Activated T-helper 9 cell treated with anti-CD3 and anti-CD28 coated beads, Interleukin-2, amount 50 U/mL, for 16 hours (primary cell): Measurements from ENCODE around the gene MYO1E.
"Not testable (repeated sequence)": the region's sequence is repeated elsewhere in the genome, so short reads cannot be mapped to it uniquely, and the experiment has no call there.

ENCODE experiments used
- DNase-seq: peaks from one replicate; pipeline ENCODE4 v3.0.0-alpha.2; 2020; ENCODE audit warnings: low read depth

The MYO1E gene

DNA sequence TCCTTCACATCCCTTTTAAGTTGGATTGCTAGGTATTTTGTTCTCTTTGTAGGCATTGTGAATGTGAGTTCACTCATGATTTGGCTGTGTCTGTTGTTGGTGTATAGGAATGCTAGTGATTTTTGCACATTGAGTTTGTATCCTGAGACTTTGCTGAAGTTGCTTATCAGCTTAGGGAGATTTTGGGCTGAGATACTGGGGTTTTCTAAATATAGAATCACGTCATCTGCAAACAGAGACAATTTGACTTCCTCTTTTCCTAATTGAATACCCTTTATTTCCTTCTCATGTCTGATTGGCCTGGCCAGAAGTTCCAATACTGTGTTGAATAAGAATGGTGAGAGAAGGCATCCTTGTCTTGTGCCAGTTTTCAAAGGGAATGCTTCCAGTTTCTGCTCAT lies 245.4 kb downstream of the MYO1E start:
- DNase-seq, result not testable (repeated sequence)

DNA sequence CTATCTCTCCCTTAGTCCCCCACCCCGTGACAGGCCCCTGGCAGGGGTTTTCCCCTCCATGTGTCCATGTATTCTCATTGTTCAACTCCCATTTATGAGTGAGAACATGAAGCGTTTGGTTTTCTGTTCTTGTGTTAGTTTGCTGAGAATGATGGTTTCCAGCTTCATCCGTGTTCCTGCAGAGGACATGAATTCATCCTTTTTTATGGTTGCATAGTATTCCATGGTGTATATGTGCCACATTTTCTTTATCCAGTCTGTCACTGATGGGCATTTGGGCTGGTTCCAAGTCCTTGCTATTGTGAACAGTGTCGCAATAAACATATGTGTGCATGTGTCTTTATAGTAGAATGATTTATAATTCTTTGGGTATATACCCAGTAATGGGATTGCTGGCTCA lies 247.0 kb downstream of the MYO1E start:
- DNase-seq, result not testable (repeated sequence)

DNA sequence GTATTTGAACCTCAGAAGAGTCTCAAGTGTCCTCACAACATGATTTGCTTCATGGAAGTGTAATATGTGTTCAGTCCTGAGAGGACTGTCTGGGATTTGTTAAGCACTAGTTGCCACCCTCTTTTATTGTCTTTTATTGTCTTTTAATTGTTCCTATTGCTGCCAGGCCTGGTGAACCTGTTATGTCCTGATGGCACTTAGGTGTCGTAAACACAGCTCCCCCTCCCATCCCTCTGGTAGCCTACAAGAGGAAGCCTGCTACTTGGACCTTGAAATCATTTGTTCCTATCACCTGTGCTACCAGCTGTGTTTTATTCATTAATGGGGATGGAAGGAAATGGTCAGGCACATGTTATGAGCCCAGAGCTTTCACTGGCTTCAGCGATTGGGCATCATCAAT lies 248.4 kb downstream of the MYO1E start:
- no peak for DNase-seq

DNA sequence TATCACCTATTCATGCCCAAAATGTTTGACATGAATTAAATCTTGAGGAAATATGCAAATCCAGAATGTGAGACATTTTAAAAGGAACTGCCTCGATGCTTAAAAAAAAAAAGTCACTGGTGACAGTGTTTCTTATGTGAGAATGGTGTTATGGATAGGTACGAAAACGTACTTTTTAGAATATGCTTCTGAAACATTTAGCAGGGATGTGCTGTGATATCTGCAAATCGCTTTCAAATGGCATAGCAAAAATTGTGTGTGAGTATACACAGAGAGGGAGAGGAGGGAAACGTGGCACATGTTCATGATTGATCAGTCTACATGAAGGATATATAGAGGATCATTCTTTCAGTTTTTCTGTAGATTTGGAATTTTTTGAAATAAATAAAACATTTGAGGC lies 251.7 kb downstream of the MYO1E start:
- no peak for DNase-seq

DNA sequence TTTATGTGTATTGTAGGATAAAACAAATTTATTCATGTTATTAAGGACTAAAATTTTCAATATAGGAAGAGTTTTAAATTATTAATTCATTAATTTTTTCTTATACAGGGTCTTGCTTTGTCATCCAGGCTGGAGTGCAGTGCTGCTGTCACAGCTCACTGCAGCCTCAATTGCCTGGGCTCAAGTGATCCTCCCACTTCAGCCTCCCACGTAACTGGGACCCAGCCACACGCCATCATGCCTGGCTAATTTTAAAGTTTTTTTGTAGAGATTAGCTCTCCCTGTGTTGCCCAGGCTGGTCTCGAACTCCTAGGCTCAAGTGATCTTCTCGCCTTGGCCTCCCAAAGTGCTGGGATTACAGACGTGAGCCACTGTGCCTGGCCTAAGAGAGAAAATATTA lies 253.0 kb downstream of the MYO1E start:
- no peak for DNase-seq

DNA sequence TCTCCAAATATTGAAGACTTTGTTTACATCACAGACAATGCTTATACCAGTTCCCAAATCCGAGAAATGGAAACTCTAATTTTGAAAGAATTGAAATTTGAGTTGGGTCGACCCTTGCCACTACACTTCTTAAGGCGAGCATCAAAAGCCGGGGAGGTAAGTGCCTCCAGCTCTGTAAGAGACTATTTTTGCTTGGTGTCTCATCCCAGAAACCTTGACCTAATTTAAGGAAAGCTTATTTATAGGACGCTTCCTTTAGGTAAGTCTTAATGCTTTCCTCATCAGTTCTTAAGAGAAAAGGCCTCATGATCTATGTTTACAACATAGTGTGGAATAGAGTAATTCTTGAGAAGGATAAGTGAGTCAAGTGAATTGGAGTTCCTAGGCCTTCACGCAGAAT lies 255.9 kb downstream of the MYO1E start:
- DNase-seq, result no peak

DNA sequence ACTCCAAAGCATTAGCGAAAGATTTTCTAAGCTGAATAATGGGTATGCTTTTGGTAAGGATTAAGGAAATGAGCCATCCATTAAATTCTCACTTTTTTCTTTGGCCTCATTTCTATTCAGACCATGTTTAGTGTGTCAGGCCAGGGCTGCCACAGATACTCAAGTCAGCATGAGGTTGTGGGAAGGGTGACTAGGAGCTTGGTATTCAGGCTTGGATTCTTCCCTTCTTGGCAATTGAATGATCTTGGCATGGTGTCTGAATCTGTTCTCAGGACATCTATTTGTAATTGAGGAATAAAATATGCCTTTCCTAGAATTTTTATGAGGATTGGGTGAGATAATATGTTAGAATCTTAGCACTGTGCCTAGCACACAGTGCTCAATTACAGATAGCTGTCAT lies 256.5 kb downstream of the MYO1E start:
- no peak for DNase-seq

DNA sequence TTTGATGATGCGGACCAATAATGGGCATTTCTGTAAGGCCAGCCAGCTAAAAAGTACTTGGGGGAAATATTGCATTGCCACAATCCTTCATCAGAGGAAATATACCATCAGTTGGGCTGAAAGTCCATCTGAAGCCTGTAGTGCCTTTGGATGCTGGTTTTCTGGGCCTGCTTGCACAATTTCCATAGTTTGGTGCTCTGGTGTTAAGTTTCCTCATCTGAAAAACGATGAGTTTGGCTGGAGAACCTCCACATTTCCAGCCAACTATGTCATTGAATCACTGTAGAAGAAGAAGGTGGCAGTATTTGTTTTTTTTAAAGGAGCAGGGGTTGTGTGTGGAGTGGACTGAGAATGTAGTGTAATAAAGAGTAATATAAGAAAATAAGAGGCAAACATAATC lies 257.6 kb downstream of the MYO1E start:
- no peak for DNase-seq

DNA sequence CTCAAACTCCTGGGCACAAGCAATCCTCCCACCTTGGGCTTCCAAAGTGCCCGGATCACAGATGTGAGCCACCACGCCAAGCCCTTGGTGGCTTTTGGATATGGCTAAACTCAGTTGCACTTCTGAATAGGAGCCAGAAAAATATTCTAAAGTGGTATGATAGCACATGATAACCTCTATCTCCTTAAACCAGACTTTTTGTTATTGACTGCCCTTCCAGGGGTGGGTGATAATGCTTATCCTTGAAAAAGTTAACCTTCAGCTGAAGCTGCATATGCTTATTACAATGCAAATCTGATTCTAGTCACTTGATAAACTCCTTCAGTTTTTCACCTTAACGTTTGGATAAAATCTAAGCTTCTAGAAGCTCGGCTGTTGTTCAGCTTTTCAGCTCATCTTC lies 261.4 kb downstream of the MYO1E start:
- DNase-seq, result no peak

DNA sequence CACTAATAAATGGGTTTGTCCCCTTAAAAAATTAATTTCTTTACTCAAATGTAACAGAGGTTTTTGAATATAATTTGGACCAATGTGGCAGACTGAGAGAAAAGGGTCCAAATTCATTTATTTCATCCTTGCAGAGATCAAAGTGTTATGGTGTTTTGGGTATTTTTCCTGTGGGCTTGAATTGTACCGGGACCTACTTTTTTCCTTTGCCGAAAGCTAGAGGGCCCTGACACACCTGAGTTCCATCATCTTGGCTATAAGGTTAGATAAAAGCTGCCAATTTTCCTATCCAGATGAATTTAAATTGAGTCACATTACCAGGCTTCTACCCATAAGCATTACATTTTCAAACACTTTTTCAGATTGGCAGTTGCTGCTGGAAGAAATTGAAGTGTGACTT lies 266.8 kb downstream of the MYO1E start:
- no peak for DNase-seq

DNA sequence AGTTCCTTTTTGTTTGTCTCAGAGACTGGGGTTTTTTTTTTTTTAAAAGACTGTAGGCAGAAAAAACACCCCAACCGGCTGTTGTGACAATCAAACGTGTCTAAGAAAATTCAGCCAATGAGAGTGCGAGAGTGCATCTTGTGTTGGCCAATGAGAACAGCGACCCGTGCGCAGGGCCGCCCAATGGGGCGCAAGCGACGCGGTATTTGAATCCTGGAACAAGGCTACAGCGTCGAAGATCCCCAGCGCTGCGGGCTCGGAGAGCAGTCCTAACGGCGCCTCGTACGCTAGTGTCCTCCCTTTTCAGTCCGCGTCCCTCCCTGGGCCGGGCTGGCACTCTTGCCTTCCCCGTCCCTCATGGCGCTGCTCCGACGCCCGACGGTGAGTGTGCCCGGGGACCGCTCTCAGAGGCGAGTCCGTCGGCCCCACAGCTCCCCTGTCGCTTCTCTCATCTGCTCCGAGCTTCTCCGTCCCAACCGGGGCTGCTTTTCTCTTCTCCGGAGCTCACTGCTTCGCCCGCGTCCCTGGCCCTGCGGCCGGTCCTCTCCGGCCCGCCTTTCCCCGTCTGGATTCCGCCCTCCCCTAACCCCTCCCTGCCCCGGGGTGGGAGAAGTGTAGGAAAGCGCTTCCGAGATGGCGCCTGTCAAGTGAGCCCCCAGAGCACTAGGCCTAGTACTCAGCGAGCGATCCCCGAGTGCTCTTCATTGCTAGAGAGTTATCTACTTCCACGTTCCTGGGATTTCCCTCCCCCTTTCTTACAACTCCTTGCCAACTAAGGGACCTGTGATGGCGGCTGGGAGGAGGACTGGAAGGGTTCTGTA lies 267.5 kb downstream of the MYO1E start, which contains the start of gene CCNB2:
CCNB2 (plus strand) TSS at position 235 of the 821 bp plus-strand sequence; CDS start at position 358, 123 bp downstream.
- peak; percentile 70 for DNase-seq

DNA sequence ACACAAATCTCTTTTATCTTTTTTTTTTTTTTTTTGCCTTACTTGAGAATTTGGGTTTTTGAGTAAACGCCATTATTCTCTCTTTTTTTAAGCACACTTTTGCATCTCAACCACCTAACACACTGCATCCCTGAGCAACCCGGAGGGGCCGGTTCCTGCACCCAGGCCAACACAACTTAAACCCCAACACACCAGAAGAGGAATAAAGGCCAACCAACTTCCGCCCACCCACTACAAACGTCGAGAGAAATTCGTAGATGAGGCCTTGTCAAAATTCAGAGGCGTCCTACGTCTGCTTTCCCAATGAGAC lies 268.1 kb downstream of the MYO1E start:
- no peak for DNase-seq

DNA sequence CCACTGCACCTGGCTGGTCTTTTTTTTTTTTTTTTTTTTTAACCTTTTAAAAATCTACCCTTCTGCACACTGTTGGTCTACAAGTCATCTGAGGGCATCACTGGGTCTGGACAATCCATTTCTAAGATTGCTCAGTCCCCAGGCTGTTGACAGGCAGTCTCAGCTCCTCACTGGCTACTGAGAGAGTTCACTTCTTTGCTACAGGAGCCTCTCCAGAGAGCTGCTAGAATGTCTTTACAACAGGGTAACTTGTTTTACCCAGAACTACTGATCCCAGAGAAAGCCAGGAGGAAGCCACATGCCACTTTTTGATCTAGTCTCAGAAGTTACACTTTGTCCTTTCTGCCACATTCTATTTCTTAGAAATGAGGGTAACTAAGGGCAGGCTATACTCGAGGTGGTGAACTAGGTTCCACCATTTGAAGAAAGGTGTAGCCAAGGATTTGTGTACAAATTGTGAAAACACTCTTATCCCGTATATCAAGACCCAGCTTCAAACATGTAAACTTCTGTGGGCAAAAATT lies 273.4 kb downstream of the MYO1E start:
- no peak for DNase-seq

DNA sequence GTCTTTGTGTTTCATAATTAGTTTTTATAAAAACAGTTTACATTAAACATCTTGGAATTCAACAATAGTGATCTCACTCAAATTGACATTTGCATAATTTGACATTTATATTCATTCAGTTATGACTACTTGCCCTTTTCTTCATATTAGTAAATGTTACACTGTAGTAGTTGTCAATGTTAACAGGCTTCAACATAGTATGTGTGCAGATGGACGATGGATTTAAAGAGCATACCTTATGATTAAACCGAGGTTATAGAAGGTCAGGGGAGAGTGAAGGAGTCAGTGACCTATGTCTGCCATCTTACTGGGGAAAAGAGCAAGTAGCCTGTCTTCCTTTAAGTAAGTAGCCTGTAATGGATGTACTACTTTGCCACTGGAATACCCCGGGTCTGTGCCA lies 276.2 kb downstream of the MYO1E start:
- no peak for DNase-seq

DNA sequence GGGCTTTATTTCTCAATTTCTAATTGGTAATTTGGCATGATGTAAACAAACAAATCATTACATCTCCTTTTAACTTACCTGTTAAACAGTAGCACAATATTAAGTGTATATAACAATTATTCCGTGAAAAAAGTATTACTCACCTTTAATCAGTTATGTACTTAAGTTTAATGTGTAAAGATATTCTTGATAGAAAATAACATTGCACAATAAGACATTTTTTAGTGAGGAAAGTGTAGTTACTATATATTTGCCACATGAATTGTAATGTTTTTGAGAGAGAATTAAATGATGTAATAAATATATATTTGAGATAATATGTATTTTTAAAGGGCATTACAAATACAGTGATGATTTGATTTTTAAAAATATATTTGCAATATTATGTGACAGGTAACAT lies 278.6 kb downstream of the MYO1E start:
- no peak for DNase-seq

DNA sequence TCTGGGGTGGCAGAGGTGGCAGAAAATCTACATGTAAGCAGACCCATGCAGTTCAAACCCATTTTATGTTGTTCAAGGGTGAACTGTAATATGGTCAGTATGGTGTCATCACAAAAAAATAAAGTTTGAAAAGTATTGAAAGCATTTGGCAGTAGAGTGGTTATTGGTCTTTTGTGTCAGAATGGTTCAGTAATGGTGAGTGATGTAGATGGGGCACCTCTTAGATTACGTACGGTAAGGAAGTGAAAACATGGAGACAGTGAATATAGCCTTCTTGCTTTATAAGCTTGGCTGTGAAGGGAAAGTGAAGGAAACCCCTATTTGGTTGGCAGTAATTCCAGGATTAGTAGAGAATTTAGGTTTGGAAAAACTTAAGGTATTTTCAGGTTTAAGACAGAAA lies 284.9 kb downstream of the MYO1E start:
- no peak for DNase-seq
